ENCODE results near the gene MECP2.

DNA sequence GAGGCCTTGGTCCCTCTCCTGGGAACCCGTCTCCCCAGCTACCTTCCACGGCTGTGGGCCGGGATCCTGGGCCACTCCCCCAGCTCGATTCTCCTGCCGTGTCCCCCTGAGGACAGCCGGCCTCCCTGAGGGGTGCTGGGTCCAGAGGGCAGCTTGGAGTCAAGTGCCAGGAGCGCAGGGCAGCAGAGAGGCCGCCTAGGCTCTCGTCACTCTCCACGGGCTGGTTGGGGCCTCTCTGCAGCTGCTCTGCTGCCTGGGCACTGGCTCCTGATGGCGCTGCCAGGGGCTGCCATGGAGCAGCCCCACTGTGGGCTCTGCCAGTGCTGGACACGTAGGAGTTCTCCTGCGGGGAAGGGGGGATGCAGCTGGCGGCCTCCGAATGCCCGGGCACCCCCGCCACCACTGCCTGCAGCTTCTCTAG is 84.5 kb downstream of the MECP2 start:
- TF ChIP-seq, protein P1, sequence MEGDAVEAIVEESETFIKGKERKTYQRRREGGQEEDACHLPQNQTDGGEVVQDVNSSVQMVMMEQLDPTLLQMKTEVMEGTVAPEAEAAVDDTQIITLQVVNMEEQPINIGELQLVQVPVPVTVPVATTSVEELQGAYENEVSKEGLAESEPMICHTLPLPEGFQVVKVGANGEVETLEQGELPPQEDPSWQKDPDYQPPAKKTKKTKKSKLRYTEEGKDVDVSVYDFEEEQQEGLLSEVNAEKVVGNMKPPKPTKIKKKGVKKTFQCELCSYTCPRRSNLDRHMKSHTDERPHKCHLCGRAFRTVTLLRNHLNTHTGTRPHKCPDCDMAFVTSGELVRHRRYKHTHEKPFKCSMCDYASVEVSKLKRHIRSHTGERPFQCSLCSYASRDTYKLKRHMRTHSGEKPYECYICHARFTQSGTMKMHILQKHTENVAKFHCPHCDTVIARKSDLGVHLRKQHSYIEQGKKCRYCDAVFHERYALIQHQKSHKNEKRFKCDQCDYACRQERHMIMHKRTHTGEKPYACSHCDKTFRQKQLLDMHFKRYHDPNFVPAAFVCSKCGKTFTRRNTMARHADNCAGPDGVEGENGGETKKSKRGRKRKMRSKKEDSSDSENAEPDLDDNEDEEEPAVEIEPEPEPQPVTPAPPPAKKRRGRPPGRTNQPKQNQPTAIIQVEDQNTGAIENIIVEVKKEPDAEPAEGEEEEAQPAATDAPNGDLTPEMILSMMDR (conservative IDR thresholded peaks at IDR 0.05; ENCODE audit: low read length): no peak
- TF ChIP-seq EZH2phosphoT487 (IDR thresholded peaks at IDR 0.05; ENCODE audit: borderline replicate concordance): no peak
